Measurements from ENCODE around the gene ALKBH3.

DNA sequence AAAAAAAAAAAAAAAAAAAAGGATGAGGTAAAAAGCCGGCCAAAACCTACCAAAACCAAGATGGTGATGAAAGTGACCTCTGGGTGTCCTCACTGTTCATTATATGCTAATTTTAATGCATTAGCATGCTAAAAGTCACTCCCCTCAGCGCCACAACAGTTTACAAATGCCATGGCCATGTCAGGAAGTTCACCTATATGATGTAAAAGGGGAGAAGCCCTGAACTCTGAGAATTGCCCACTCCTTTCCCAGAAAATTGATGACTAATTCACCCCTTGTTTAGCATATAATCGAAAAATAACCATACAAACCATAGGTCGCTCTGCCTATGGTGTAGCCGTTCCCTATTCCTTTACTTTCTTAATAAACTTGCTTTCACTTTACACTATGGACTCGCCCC is 72.9 kb downstream of the ALKBH3 start:
- TF ChIP-seq ELF1 (IDR thresholded peaks at IDR 0.05) (no peak), FOSL2 (IDR thresholded peaks at IDR 0.05; ENCODE audit: borderline replicate concordance, low read depth) (no peak), TCF12 (IDR thresholded peaks at IDR 0.05) (no peak), FOXM1 (IDR thresholded peaks at IDR 0.05; ENCODE audit: low read depth) (no peak), RAD21 (IDR thresholded peaks at IDR 0.05; ENCODE audit: low read length) (no peak), TEAD4 (IDR thresholded peaks at IDR 0.05; ENCODE audit: borderline replicate concordance, insufficient read depth) (no peak), SIN3A (IDR thresholded peaks at IDR 0.05; ENCODE audit: borderline replicate concordance, low read depth, low read length) (no peak), POLR2AphosphoS5 (IDR thresholded peaks at IDR 0.05; ENCODE audit: low read depth, low read length) (no peak), RCOR1 (IDR thresholded peaks at IDR 0.05; ENCODE audit: low read length) (no peak), EP300 (IDR thresholded peaks at IDR 0.05; ENCODE audit: borderline replicate concordance in 1 of 2, low read depth in 1 of 2, low read length in 1 of 2) (no peak), EZH2phosphoT487 (IDR thresholded peaks at IDR 0.05; ENCODE audit: borderline replicate concordance, low read depth) (no peak)
- TF ChIP-seq, protein P1, sequence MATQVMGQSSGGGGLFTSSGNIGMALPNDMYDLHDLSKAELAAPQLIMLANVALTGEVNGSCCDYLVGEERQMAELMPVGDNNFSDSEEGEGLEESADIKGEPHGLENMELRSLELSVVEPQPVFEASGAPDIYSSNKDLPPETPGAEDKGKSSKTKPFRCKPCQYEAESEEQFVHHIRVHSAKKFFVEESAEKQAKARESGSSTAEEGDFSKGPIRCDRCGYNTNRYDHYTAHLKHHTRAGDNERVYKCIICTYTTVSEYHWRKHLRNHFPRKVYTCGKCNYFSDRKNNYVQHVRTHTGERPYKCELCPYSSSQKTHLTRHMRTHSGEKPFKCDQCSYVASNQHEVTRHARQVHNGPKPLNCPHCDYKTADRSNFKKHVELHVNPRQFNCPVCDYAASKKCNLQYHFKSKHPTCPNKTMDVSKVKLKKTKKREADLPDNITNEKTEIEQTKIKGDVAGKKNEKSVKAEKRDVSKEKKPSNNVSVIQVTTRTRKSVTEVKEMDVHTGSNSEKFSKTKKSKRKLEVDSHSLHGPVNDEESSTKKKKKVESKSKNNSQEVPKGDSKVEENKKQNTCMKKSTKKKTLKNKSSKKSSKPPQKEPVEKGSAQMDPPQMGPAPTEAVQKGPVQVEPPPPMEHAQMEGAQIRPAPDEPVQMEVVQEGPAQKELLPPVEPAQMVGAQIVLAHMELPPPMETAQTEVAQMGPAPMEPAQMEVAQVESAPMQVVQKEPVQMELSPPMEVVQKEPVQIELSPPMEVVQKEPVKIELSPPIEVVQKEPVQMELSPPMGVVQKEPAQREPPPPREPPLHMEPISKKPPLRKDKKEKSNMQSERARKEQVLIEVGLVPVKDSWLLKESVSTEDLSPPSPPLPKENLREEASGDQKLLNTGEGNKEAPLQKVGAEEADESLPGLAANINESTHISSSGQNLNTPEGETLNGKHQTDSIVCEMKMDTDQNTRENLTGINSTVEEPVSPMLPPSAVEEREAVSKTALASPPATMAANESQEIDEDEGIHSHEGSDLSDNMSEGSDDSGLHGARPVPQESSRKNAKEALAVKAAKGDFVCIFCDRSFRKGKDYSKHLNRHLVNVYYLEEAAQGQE (IDR thresholded peaks at IDR 0.05; ENCODE audit: low read depth, low read length) = no peak
- TF ChIP-seq, protein P2, sequence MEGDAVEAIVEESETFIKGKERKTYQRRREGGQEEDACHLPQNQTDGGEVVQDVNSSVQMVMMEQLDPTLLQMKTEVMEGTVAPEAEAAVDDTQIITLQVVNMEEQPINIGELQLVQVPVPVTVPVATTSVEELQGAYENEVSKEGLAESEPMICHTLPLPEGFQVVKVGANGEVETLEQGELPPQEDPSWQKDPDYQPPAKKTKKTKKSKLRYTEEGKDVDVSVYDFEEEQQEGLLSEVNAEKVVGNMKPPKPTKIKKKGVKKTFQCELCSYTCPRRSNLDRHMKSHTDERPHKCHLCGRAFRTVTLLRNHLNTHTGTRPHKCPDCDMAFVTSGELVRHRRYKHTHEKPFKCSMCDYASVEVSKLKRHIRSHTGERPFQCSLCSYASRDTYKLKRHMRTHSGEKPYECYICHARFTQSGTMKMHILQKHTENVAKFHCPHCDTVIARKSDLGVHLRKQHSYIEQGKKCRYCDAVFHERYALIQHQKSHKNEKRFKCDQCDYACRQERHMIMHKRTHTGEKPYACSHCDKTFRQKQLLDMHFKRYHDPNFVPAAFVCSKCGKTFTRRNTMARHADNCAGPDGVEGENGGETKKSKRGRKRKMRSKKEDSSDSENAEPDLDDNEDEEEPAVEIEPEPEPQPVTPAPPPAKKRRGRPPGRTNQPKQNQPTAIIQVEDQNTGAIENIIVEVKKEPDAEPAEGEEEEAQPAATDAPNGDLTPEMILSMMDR (IDR thresholded peaks at IDR 0.05) = no peak
- TF ChIP-seq, protein P3, sequence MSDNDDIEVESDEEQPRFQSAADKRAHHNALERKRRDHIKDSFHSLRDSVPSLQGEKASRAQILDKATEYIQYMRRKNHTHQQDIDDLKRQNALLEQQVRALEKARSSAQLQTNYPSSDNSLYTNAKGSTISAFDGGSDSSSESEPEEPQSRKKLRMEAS (IDR thresholded peaks at IDR 0.05; ENCODE audit: low read depth) = no peak

Measured in SK-N-SH (cell line).